Activated CD8-positive, alpha-beta T cell treated with anti-CD3 and anti-CD28 coated beads, Interleukin-2, amount 10 ng/mL, durations not matched to agents 7 days and 5 days (primary cell): Measurements from ENCODE around the gene CYP2A7. TPM values are rescaled to one million over a fixed set of nuclear protein-coding genes. Genes with fewer than 3 reads are reported as not detected.
"Not testable (repeated sequence)": the region's sequence is repeated elsewhere in the genome, so short reads cannot be mapped to it uniquely, and the experiment has no call there.

ENCODE experiments used
- ATAC-seq: fragments of 150-1000 bp; cut with Tn5 transposase; one replicate; pipeline ENCODE4 v1.10.0; 2021; ENCODE audit warnings: moderate library complexity
- CTCF ChIA-PET: fragments of 350-600 bp; sonication (Branson Sonifier 250); formaldehyde crosslinking; loops from one replicate; lab custom pipeline; 2021; ENCODE audit warnings: antibody characterized with exemption; lab: Charles Lee
- POLR2A ChIA-PET: fragments of 350-600 bp; sonication (Branson Sonifier 250); formaldehyde crosslinking; loops from one replicate; lab custom pipeline; 2021; ENCODE audit warnings: antibody characterized with exemption; lab: Charles Lee
- DNase-seq: peaks from one replicate; pipeline ENCODE4 v3.0.0-alpha.2; 2020
- H3K27ac Mint-ChIP-seq: one replicate; pipeline ENCODE4 v1.8.0; 2021; ENCODE audit warnings: mild to moderate bottlenecking, mixed read lengths
- H3K27me3 Mint-ChIP-seq: one replicate; pipeline ENCODE4 v1.8.0; 2021; ENCODE audit warnings: low read depth, mixed read lengths
- H3K36me3 Mint-ChIP-seq: one replicate; pipeline ENCODE4 v1.8.0; 2021; ENCODE audit warnings: low read depth, mixed read lengths
- H3K4me1 Mint-ChIP-seq: one replicate; pipeline ENCODE4 v1.8.0; 2021; ENCODE audit warnings: low read depth, mixed read lengths
- H3K4me3 Mint-ChIP-seq: one replicate; pipeline ENCODE4 v1.8.0; 2021; ENCODE audit warnings: mild to moderate bottlenecking, mixed read lengths
- H3K9me3 Mint-ChIP-seq: one replicate; pipeline ENCODE4 v1.8.0; 2022; ENCODE audit warnings: mixed read lengths; ENCODE audit not compliant: insufficient read depth
- total RNA-seq, 2 experiments: library from RNA; stranded (reverse); gene quantifications; one replicate each; pipeline ENCODE4 v1.2.3, GENCODE V29; 2021

CYP2A7 gene
- total RNA-seq, 2 experiments from 2014 or later: not detected

GRCh38 chr19:40919530-40920299 is 37.7 kb upstream of the CYP2A7 start:
- H3K27me3 Mint-ChIP-seq: peaks cover 15% of the 10 kb centered on the region
- H3K9me3 Mint-ChIP-seq, H3K36me3 Mint-ChIP-seq, DNase-seq, ATAC-seq, H3K4me1 Mint-ChIP-seq, CTCF ChIA-PET, H3K27ac Mint-ChIP-seq, POLR2A ChIA-PET, H3K4me3 Mint-ChIP-seq: not testable (repeated sequence)

GRCh38 chr19:40918303-40918702 is 36.3 kb upstream of the CYP2A7 start:
- CTCF ChIA-PET, ATAC-seq, H3K9me3 Mint-ChIP-seq, POLR2A ChIA-PET, DNase-seq, H3K27ac Mint-ChIP-seq, H3K36me3 Mint-ChIP-seq, H3K4me3 Mint-ChIP-seq, H3K4me1 Mint-ChIP-seq: not testable (repeated sequence)
- H3K27me3 Mint-ChIP-seq: peaks cover 18% of the 10 kb centered on the region

- no peaks in the 10 kb centered on the region for H3K36me3 Mint-ChIP-seq
- no peak overlapping the region for H3K27ac Mint-ChIP-seq
- peaks cover 8% of the 10 kb centered on the region for H3K27me3 Mint-ChIP-seq
- DNase-seq (no peak), ATAC-seq (no peak)
- ChIA-PET POLR2A (no interaction called here), CTCF (no interaction called here)
- peaks cover 12% of the 10 kb centered on the region for H3K4me1 Mint-ChIP-seq
- H3K9me3 Mint-ChIP-seq: no peaks in the 10 kb centered on the region
- H3K4me3 Mint-ChIP-seq: no peak overlapping the region
Observed at GRCh38 chr19:40908976-40909375, 26.9 kb upstream of the CYP2A7 start.

- peaks cover 12% of the 10 kb centered on the region for H3K4me1 Mint-ChIP-seq
- H3K27me3 Mint-ChIP-seq: peaks cover 8% of the 10 kb centered on the region
- DNase-seq (peak; percentile 64), ATAC-seq (peak; percentile 51)
- POLR2A ChIA-PET: no interaction called here
- no peaks in the 10 kb centered on the region for H3K36me3 Mint-ChIP-seq
- H3K9me3 Mint-ChIP-seq: no peaks in the 10 kb centered on the region
- peak overlapping the region; percentile 68 for H3K27ac Mint-ChIP-seq
- CTCF ChIA-PET: no interaction called here
- peak overlapping the region; percentile 5 for H3K4me3 Mint-ChIP-seq
Observed at GRCh38 chr19:40907968-40908735, 26.1 kb upstream of the CYP2A7 start.

- Mint-ChIP-seq H3K4me1 (peaks cover 12% of the 10 kb centered on the region), H3K27ac (no peak overlapping the region), H3K9me3 (no peaks in the 10 kb centered on the region), H3K4me3 (no peak overlapping the region), H3K27me3 (peaks cover 10% of the 10 kb centered on the region), H3K36me3 (no peaks in the 10 kb centered on the region)
- CTCF ChIA-PET: no interaction called here
- DNase-seq (no peak), ATAC-seq (no peak)
- POLR2A ChIA-PET: interaction anchor here (0.6 kb wide), 1 partner anchor 33 kb away, joined by 4 read pairs; no protein-coding TSS in a partner anchor
Observed at GRCh38 chr19:40906512-40906911, 24.5 kb upstream of the CYP2A7 start.

GRCh38 chr19:40904673-40905156 is 22.7 kb upstream of the CYP2A7 start:
- ATAC-seq, H3K27ac Mint-ChIP-seq, POLR2A ChIA-PET, CTCF ChIA-PET, H3K4me3 Mint-ChIP-seq, H3K9me3 Mint-ChIP-seq, H3K36me3 Mint-ChIP-seq, DNase-seq: not testable (repeated sequence)
- Mint-ChIP-seq H3K4me1 (peaks cover 22% of the 10 kb centered on the region), H3K27me3 (peaks cover 12% of the 10 kb centered on the region)

- CTCF ChIA-PET, H3K36me3 Mint-ChIP-seq, H3K9me3 Mint-ChIP-seq, POLR2A ChIA-PET, DNase-seq, H3K4me3 Mint-ChIP-seq, ATAC-seq, H3K27ac Mint-ChIP-seq: not testable (repeated sequence)
- peaks cover 13% of the 10 kb centered on the region for H3K27me3 Mint-ChIP-seq
- peaks cover 15% of the 10 kb centered on the region for H3K4me1 Mint-ChIP-seq
Observed at GRCh38 chr19:40901975-40902750, 20.1 kb upstream of the CYP2A7 start.

GRCh38 chr19:40900521-40900920 is 18.5 kb upstream of the CYP2A7 start:
- H3K36me3 Mint-ChIP-seq, CTCF ChIA-PET: not testable (repeated sequence)
- POLR2A ChIA-PET: interaction anchor here (1.1 kb wide), 1 partner anchor 71 kb away, joined by 3 read pairs; no protein-coding TSS in a partner anchor

GRCh38 chr19:40899964-40900363 is 17.9 kb upstream of the CYP2A7 start:
- H3K36me3 Mint-ChIP-seq, H3K9me3 Mint-ChIP-seq, H3K4me3 Mint-ChIP-seq, CTCF ChIA-PET: not testable (repeated sequence)
- POLR2A ChIA-PET: interaction anchor here (1.1 kb wide), 1 partner anchor 71 kb away, joined by 3 read pairs; no protein-coding TSS in a partner anchor
- H3K27ac Mint-ChIP-seq: peak overlapping the region; percentile 77
- H3K27me3 Mint-ChIP-seq: peaks cover 12% of the 10 kb centered on the region
- peak; percentile 61 for DNase-seq
- ATAC-seq: peak; percentile 60
- peaks cover 15% of the 10 kb centered on the region for H3K4me1 Mint-ChIP-seq

More at GRCh38 chr19:40900521-40900920, 18.5 kb upstream of the CYP2A7 start:
- DNase-seq, H3K27me3 Mint-ChIP-seq, H3K9me3 Mint-ChIP-seq, H3K4me3 Mint-ChIP-seq, ATAC-seq: not testable (repeated sequence)
- peak overlapping the region; percentile 77 for H3K27ac Mint-ChIP-seq
- H3K4me1 Mint-ChIP-seq: peaks cover 15% of the 10 kb centered on the region

GRCh38 chr19:40896843-40897789 is 15.1 kb upstream of the CYP2A7 start:
- ATAC-seq, POLR2A ChIA-PET: not testable (repeated sequence)
- peaks cover 15% of the 10 kb centered on the region for H3K27me3 Mint-ChIP-seq

More at GRCh38 chr19:40896843-40897789, 15.1 kb upstream of the CYP2A7 start:
- H3K36me3 Mint-ChIP-seq, DNase-seq, CTCF ChIA-PET, H3K9me3 Mint-ChIP-seq, H3K4me3 Mint-ChIP-seq, H3K27ac Mint-ChIP-seq: not testable (repeated sequence)
- H3K4me1 Mint-ChIP-seq: peaks cover 15% of the 10 kb centered on the region
